SU-DHL-6 (cell line): ENCODE results near the gene UBAC1.

Experiments used
- H2AFZ ChIP-seq: fragments of 200-600 bp; sonication (generic); 2 replicates; pipeline ENCODE4 v1.6.1; 2014; ENCODE audit warnings: low read depth, mild to moderate bottlenecking, moderate library complexity, mixed read lengths, antibody characterized with exemption, low read length; ENCODE audit not compliant: severe bottlenecking
- H3F3A ChIP-seq: fragments of 200-600 bp; shearing (Covaris generic); 2 replicates; pipeline ENCODE4 v1.6.0; 2016; ENCODE audit warnings: antibody characterized with exemption, mild to moderate bottlenecking; ENCODE audit not compliant: insufficient read depth
- H3K27ac ChIP-seq: fragments of 200-600 bp; sonication (generic); 2 replicates; pipeline ENCODE4 v1.5.1; 2016; ENCODE audit warnings: low read depth, mild to moderate bottlenecking, low read length, moderate library complexity, mixed read lengths
- H3K27me3 ChIP-seq: fragments of 200-600 bp; sonication (generic), shearing (Covaris generic); 2 replicates; pipeline ENCODE4 v1.6.0; 2014; ENCODE audit warnings: mild to moderate bottlenecking, low read length
- H3K36me3 ChIP-seq: fragments of 200-600 bp; sonication (generic); 2 replicates; pipeline ENCODE4 v1.6.1; 2014; ENCODE audit warnings: mild to moderate bottlenecking, low read length, mixed read lengths
- H3K4me2 ChIP-seq: fragments of 300-600, 200-600 bp; shearing (Covaris generic), sonication (generic); 2 replicates; pipeline ENCODE4 v1.6.0; 2014; ENCODE audit warnings: low read length, low read depth, mild to moderate bottlenecking; ENCODE audit not compliant: poor library complexity, severe bottlenecking
- H3K4me3 ChIP-seq: fragments of 200-600 bp; sonication (generic); 2 replicates; pipeline ENCODE4 v1.5.1; 2014; ENCODE audit warnings: antibody characterized with exemption, low read length, mild to moderate bottlenecking, mixed read lengths; ENCODE audit not compliant: insufficient read depth, poor library complexity, severe bottlenecking
- H3K79me2 ChIP-seq: fragments of 200-600 bp; sonication (generic); 2 replicates; pipeline ENCODE4 v1.6.1; 2014; ENCODE audit warnings: mild to moderate bottlenecking, low read length, moderate library complexity; ENCODE audit not compliant: insufficient read depth
- H3K9ac ChIP-seq: fragments of 200-600 bp; sonication (generic); 2 replicates; pipeline ENCODE4 v1.7.0; 2014; ENCODE audit warnings: mild to moderate bottlenecking, low read length
- H3K9me2 ChIP-seq: fragments of 200-600 bp; sonication (generic); replicated peaks from 2 replicates; pipeline ENCODE4 v1.6.1; 2014; ENCODE audit warnings: low read length; ENCODE audit not compliant: insufficient read depth
- H3K9me3 ChIP-seq: fragments of 200-600 bp; sonication (generic); 2 replicates; pipeline ENCODE4 v1.6.1; 2014; ENCODE audit warnings: low read length, mixed read lengths; ENCODE audit not compliant: insufficient read depth
- H4K20me1 ChIP-seq: fragments of 200-600 bp; sonication (generic); 2 replicates; pipeline ENCODE4 v1.6.1; 2014; ENCODE audit warnings: low read depth, mild to moderate bottlenecking, antibody characterized with exemption, low read length, moderate library complexity, mixed read lengths
- CTCF ChIP-seq: fragments of 200-600 bp; sonication (generic); IDR thresholded peaks from one replicate; pipeline ENCODE4 v1.5.1; 2017; ENCODE audit warnings: antibody characterized with exemption, mild to moderate bottlenecking, low read length, moderate library complexity; ENCODE audit not compliant: insufficient read depth, poor library complexity, severe bottlenecking
- EZH2phosphoT487 ChIP-seq: fragments of 200-600 bp; sonication (generic), shearing (Covaris generic); conservative IDR thresholded peaks from 2 replicates; pipeline ENCODE4 v1.6.1; 2018; ENCODE audit warnings: mild to moderate bottlenecking, antibody characterized with exemption, low read length, moderate library complexity, mixed read lengths

UBAC1 gene

GRCh38 chr9:135961277-135961715 is at the start of gene UBAC1:
Gene UBAC1, minus strand, starts transcription at chr9:135961373. Its CDS starts 211 bp downstream, at chr9:135961162.
- Histone ChIP-seq H2AFZ (peak within 1 kb of the TSS; percentile 94), H3K4me3 (peak within 1 kb of the TSS; percentile 97), H3F3A (no peaks in the 10 kb centered on the region), H3K27ac (peak within 1 kb of the TSS; percentile 20), H3K27me3 (no peaks in the 10 kb centered on the region), H3K9ac (peak within 1 kb of the TSS; percentile 97), H4K20me1 (no peaks in the 10 kb centered on the region), H3K4me2 (peak within 1 kb of the TSS; percentile 90), H3K79me2 (peaks cover 44% of the 10 kb centered on the region), H3K9me2 (no peaks in the 10 kb centered on the region), H3K36me3 (no peaks in the 10 kb centered on the region), H3K9me3 (no peaks in the 10 kb centered on the region)
- TF ChIP-seq CTCF (no peak), EZH2phosphoT487 (no peak)

- H3K79me2 ChIP-seq = no peaks in the 10 kb centered on the region
- no peaks in the 10 kb centered on the region for H4K20me1 ChIP-seq
- H3K27me3 ChIP-seq = no peaks in the 10 kb centered on the region
- no peak overlapping the region for H3K9ac ChIP-seq
- H3K4me2 ChIP-seq = no peak overlapping the region
- no peak overlapping the region for H3K4me3 ChIP-seq
- TF ChIP-seq CTCF (no peak), EZH2phosphoT487 (no peak)
- no peak overlapping the region for H2AFZ ChIP-seq
- H3F3A ChIP-seq = peaks cover 5% of the 10 kb centered on the region; the same call in 1 of the 2 replicates
- no peaks in the 10 kb centered on the region for H3K9me3 ChIP-seq
- no peak overlapping the region for H3K27ac ChIP-seq
- H3K9me2 ChIP-seq = no peaks in the 10 kb centered on the region
- H3K36me3 ChIP-seq = no peaks in the 10 kb centered on the region
These were observed 49.6 kb upstream of the UBAC1 start for GRCh38 chr9:136010615-136011361.

GRCh38 chr9:136010176-136010575 is 49.0 kb upstream of the UBAC1 start:
- H3K9me2 ChIP-seq = no peaks in the 10 kb centered on the region
- no peaks in the 10 kb centered on the region for H4K20me1 ChIP-seq
- no peak overlapping the region for H3K27ac ChIP-seq
- no peak overlapping the region for H3K4me2 ChIP-seq
- H3K27me3 ChIP-seq = no peaks in the 10 kb centered on the region
- TF ChIP-seq EZH2phosphoT487 (no peak), CTCF (no peak)
- no peak overlapping the region for H3K4me3 ChIP-seq
- no peaks in the 10 kb centered on the region for H3K9me3 ChIP-seq
- peaks cover 5% of the 10 kb centered on the region; the same call in 1 of the 2 replicates for H3F3A ChIP-seq
- H3K36me3 ChIP-seq = no peaks in the 10 kb centered on the region
- H3K79me2 ChIP-seq = no peaks in the 10 kb centered on the region
- H3K9ac ChIP-seq = no peak overlapping the region
- H2AFZ ChIP-seq = no peak overlapping the region
